Peyer's patch (tissue), 4 donors: ENCODE data around the gene AP3M1. TPM values are rescaled to one million over a fixed set of nuclear protein-coding genes. Genes with fewer than 3 reads are reported as not detected.

Experiments used
- DNase-seq, 3 donors: peaks; one replicate each; pipeline ENCODE4 v3.0.0-alpha.2; 2017 to 2019
- H3K27ac ChIP-seq, 4 donors: fragments of 200-600 bp; sonication (generic); one replicate each; pipeline ENCODE4 v1.5.1; 2016 to 2019
- H3K27me3 ChIP-seq, 2 donors: fragments of 200-600 bp; sonication (generic); one replicate each; pipeline ENCODE4 v1.5.1; 2019
- H3K36me3 ChIP-seq, 3 donors: fragments of 200-600 bp; sonication (generic); one replicate each; pipeline ENCODE4 v1.5.1; 2016 to 2019
- H3K4me1 ChIP-seq, 4 donors: fragments of 200-600 bp; sonication (generic); one replicate each; pipeline ENCODE4 v1.5.1; 2016 to 2019
- H3K4me3 ChIP-seq, 4 donors: fragments of 200-600 bp; sonication (generic); 1 replicate in 3 of 4; 2 replicates in 1 of 4; pipeline ENCODE4 v1.5.1; 2016 to 2019; ENCODE audit warnings: mild to moderate bottlenecking in 1 of 4
- H3K9me3 ChIP-seq, 4 donors: fragments of 200-600 bp; sonication (generic); one replicate each; pipeline ENCODE4 v1.5.1; 2016 to 2019; ENCODE audit warnings: mild to moderate bottlenecking in 1 of 4
- CTCF ChIP-seq, 6 experiments: fragments of 450-650 bp in 4 of 6; fragments of 200-600 bp in 2 of 6; sonication (generic) in 1 of 6; IDR thresholded peaks; one replicate each; pipeline ENCODE4 v1.5.1; 2017 to 2019; ENCODE audit warnings: antibody characterized with exemption in 6 of 6, mild to moderate bottlenecking in 3 of 6, moderate library complexity in 1 of 6
- POLR2A ChIP-seq, 2 donors: fragments of 450-650 bp; IDR thresholded peaks; one replicate each; pipeline ENCODE4 v1.5.1; 2017; ENCODE audit warnings: antibody characterized with exemption in 2 of 2, mild to moderate bottlenecking in 2 of 2, moderate library complexity in 2 of 2
- total RNA-seq, 4 donors: library from RNA; depleted of rRNA; stranded (reverse); fragments of >200 nt; gene quantifications; one replicate each; pipeline ENCODE4 v1.1.0, GENCODE V29; 2016

Gene AP3M1
- total RNA-seq, 4 donors from 2014 or later = 17.5 to 23.2 (median 22.0) TPM

GRCh38 chr10:74099836-74100235 is 50.8 kb downstream of the AP3M1 start:
- Histone ChIP-seq H3K36me3 (peaks cover 0 to 95% (median 0%) of the 10 kb centered on the region in 3 donors), H3K4me3 (no peak overlapping the region), H3K9me3 (no peaks in the 10 kb centered on the region), H3K27me3 (no peaks in the 10 kb centered on the region), H3K4me1 (no peaks in the 10 kb centered on the region), H3K27ac (no peak overlapping the region)
- DNase-seq = no peak
- TF ChIP-seq POLR2A (IDR thresholded peaks at IDR 0.05) (no peak), CTCF (IDR thresholded peaks at IDR 0.05) (no peak)

GRCh38 chr10:74099420-74099819 is 51.2 kb downstream of the AP3M1 start:
- Histone ChIP-seq H3K36me3 (peaks cover 0 to 96% (median 0%) of the 10 kb centered on the region in 3 donors), H3K4me3 (no peak overlapping the region), H3K9me3 (no peaks in the 10 kb centered on the region), H3K27me3 (no peaks in the 10 kb centered on the region), H3K4me1 (no peaks in the 10 kb centered on the region), H3K27ac (no peak overlapping the region)
- TF ChIP-seq POLR2A (IDR thresholded peaks at IDR 0.05) = no peak
- DNase-seq = no peak

- Histone ChIP-seq H3K36me3 (peaks cover 0 to 95% (median 0%) of the 10 kb centered on the region in 3 donors), H3K9me3 (no peaks in the 10 kb centered on the region), H3K4me3 (no peak overlapping the region), H3K4me1 (no peaks in the 10 kb centered on the region), H3K27ac (no peak overlapping the region), H3K27me3 (no peaks in the 10 kb centered on the region)
- TF ChIP-seq CTCF (IDR thresholded peaks at IDR 0.05) = no peak
- TF ChIP-seq POLR2A (IDR thresholded peaks at IDR 0.05) = no peak
- DNase-seq = no peak
Measured at GRCh38 chr10:74097776-74098175, 52.9 kb downstream of the AP3M1 start.

- DNase-seq = no peak
- H3K36me3 ChIP-seq = peaks cover 0 to 91% (median 0%) of the 10 kb centered on the region in 3 donors
- no peak overlapping the region for H3K4me3 ChIP-seq
- H3K9me3 ChIP-seq = no peaks in the 10 kb centered on the region
- no peaks in the 10 kb centered on the region for H3K27me3 ChIP-seq
- no peaks in the 10 kb centered on the region for H3K4me1 ChIP-seq
- TF ChIP-seq POLR2A (IDR thresholded peaks at IDR 0.05) (no peak), CTCF (IDR thresholded peaks at IDR 0.05) (no peak)
- H3K27ac ChIP-seq = no peak overlapping the region
Measured at GRCh38 chr10:74096777-74097176, 53.9 kb downstream of the AP3M1 start.

- DNase-seq = no peak
- Histone ChIP-seq H3K27me3 (no peaks in the 10 kb centered on the region), H3K4me1 (no peaks in the 10 kb centered on the region), H3K4me3 (no peak overlapping the region), H3K9me3 (no peaks in the 10 kb centered on the region), H3K36me3 (peaks cover 0 to 90% (median 0%) of the 10 kb centered on the region in 3 donors), H3K27ac (no peak overlapping the region)
- TF ChIP-seq CTCF (IDR thresholded peaks at IDR 0.05) (no peak), POLR2A (IDR thresholded peaks at IDR 0.05) (no peak)
Measured at GRCh38 chr10:74094231-74094630, 56.4 kb downstream of the AP3M1 start.

GRCh38 chr10:74093530-74094164 is 57.0 kb downstream of the AP3M1 start:
- Histone ChIP-seq H3K36me3 (peaks cover 0 to 90% (median 0%) of the 10 kb centered on the region in 3 donors), H3K27ac (no peak overlapping the region), H3K4me3 (no peak overlapping the region), H3K4me1 (no peaks in the 10 kb centered on the region), H3K27me3 (no peaks in the 10 kb centered on the region), H3K9me3 (no peaks in the 10 kb centered on the region)
- DNase-seq = no peak
- TF ChIP-seq POLR2A (IDR thresholded peaks at IDR 0.05) (no peak), CTCF (IDR thresholded peaks at IDR 0.05) (no peak)
